IPS-20b (cell line): Measurements from ENCODE around the gene VGF.

Experiments used
- H3K27ac ChIP-seq: one replicate; pipeline ENCODE4 v1.5.1; 2013; ENCODE audit warnings: low read length
- H3K27me3 ChIP-seq: 2 replicates; pipeline ENCODE4 v1.6.1; 2013; ENCODE audit warnings: mild to moderate bottlenecking, low read length, inconsistent platforms; ENCODE audit not compliant: insufficient read depth
- H3K36me3 ChIP-seq: 2 replicates; pipeline ENCODE4 v1.6.1; 2013; ENCODE audit warnings: low read depth, mild to moderate bottlenecking, inconsistent platforms, low read length, moderate library complexity; ENCODE audit not compliant: insufficient read depth
- H3K4me1 ChIP-seq: 2 replicates; pipeline ENCODE4 v1.6.1; 2013; ENCODE audit warnings: mild to moderate bottlenecking, control low read depth, inconsistent platforms, low read length, moderate library complexity; ENCODE audit not compliant: insufficient read depth
- H3K4me3 ChIP-seq: 2 replicates; pipeline ENCODE4 v1.5.1; 2013; ENCODE audit warnings: mild to moderate bottlenecking, low read length, inconsistent platforms
- H3K9ac ChIP-seq: 2 replicates; pipeline ENCODE4 v1.6.1; 2013; ENCODE audit warnings: low read depth, mild to moderate bottlenecking, inconsistent platforms, low read length, moderate library complexity
- H3K9me3 ChIP-seq: 2 replicates; pipeline ENCODE4 v1.6.1; 2013; ENCODE audit warnings: mild to moderate bottlenecking, low read depth, low read length, inconsistent platforms; ENCODE audit not compliant: insufficient read depth

Gene VGF

DNA sequence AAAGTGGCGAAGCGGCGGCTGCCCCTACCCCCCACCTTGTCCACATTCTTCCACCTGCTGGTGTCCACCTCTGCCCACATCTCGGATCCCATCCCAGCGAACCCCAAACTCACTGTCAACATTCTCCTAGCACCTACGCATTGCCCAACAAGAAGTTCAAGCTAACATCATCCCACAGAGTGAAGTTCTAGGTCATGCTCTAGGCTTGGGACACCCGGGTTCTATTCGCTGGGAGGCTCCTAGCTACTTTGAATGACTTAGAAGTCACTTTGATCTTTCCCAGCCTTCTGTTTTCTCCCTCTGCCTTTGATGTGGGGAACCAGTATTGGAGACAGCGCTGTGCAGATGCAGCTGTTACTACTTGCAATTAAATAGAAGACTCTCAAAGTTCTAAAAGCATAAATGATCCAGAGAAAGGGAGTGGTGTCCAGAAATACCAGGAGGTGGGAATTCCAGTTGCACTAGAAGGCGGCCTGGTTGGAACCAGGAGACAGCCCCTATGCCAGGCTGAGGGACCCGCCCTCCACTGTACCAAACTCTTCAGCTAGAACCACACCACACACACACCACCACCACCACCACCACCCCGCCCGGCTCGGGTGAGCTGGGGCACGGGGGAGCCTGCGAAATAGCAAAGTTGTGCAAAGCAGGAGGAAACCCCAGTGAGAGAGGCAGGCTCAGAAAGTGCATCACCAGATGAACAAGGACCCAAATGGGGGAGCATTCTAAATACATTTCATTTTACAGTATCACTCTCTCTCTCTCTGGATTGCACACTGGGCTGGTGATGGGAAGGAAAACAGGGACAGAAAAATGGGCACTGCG is 5.5 kb upstream of the VGF start:
- Histone ChIP-seq H3K9me3 (no peaks in the 10 kb centered on the region), H3K4me3 (peak overlapping the region; percentile 75; the same call in 1 of the 2 replicates), H3K9ac (no peak overlapping the region), H3K27ac (no peak overlapping the region), H3K27me3 (peaks cover 100% of the 10 kb centered on the region), H3K4me1 (peaks cover 29% of the 10 kb centered on the region), H3K36me3 (no peaks in the 10 kb centered on the region)

DNA sequence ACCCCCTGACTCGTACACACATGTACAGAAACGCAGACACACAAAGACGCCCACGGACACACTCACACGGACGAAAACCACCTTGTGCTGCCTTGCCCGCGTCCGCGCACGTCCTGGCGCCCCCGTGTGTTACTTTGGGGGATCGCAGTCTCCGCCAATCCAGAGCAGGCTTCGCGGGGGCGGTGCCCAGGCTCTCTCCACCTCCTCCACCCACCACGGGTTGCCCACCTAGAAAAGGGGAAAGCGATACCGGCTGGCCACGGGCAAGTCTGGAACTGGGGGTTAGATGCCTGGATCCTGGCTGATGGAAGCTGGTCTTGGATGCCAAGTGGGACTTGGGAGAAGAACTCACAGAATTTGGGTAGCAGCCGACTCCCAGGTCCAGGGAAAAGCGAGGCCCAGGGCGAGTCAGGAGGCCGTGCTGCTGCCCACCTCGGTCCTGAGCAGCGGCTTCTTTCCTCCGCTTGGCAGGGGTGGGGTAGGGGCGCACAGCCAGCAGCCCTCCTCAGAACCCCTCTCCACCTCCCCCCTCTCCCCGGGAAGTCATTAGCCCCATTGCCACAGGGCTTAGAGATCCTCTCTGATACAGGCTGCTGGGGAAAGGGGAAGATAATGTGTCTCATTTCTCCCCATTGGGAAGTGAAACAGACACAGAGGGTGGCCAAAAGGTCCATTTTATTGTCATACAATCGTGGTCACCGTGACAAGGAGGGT is 4.6 kb upstream of the VGF start:
- Histone ChIP-seq H3K4me1 (peaks cover 30% of the 10 kb centered on the region), H3K9ac (no peak overlapping the region), H3K9me3 (no peaks in the 10 kb centered on the region), H3K27me3 (peaks cover 99% of the 10 kb centered on the region), H3K4me3 (peak overlapping the region; percentile 75), H3K27ac (no peak overlapping the region), H3K36me3 (no peaks in the 10 kb centered on the region)

DNA sequence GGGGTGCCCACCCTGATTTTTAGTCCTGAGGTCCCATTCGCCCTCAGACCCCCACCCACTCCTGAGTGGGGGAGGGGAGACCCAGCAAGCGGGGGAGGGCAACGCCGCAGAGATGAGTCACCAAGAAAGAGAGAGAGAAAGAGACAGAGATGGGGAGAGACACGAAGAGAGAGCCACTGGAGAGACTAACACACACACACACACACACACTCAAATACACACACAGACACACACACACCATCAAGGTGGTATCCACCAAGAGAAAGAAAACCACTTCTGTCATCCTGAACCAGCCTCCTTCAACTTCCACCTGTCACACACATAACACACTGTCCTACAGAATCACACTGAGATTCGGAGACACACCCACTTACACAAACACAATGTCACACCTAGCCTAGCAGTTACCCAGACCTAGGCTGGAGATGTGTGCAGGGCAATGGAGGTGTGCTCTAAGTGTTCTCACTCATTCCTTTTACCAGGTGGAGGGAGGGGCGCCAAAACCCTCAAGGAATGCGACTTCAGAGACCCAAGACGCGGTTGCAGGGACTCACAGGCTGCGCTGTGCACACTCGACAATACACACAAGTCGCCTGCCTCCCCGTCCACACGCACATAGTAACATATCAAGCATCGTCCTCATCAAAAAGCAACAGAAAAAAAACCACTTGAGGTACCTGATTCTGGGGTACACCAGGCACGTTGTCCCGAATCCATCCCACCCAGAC is 3.9 kb upstream of the VGF start:
- H3K9me3 ChIP-seq, result no peaks in the 10 kb centered on the region
- peak overlapping the region; percentile 75 for H3K4me3 ChIP-seq
- no peaks in the 10 kb centered on the region for H3K36me3 ChIP-seq
- H3K27me3 ChIP-seq, result peaks cover 99% of the 10 kb centered on the region
- H3K4me1 ChIP-seq, result peaks cover 31% of the 10 kb centered on the region
- no peak overlapping the region for H3K9ac ChIP-seq
- no peak overlapping the region for H3K27ac ChIP-seq

DNA sequence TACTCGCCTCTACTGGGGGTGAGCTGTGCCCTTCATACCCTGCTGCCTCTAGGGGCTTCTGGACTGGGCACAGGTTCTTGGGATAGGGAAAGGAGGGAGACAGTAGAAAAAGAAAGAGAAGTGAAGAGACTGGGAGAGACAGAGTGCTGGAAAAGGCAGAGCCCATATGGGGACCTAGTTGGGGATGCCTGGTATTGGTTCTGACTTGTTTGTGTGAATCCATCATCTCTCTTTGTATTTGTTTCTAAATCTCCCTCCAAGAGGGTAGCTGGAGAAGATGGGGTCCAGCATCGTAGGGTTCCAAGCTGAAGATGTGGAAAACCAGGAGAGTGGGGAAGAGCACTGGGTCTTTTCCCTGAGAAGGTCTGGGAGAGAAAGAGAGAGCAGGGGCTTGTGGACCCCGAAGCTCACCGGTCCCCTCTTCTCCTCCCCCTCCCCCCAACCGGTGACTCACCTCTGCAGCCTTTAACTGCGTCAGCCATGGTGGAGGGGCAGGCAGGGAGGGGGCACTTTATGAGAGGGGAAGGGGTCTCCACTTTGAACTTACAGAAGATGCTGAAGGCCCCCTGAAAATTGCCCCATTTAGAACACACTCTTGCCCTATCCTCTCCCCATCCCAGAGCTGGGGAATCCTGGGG is 3.2 kb upstream of the VGF start:
- no peak overlapping the region for H3K9ac ChIP-seq
- H3K4me3 ChIP-seq, result peak overlapping the region; percentile 75; the same call in 1 of the 2 replicates
- no peaks in the 10 kb centered on the region for H3K36me3 ChIP-seq
- no peaks in the 10 kb centered on the region for H3K9me3 ChIP-seq
- peaks cover 99% of the 10 kb centered on the region for H3K27me3 ChIP-seq
- H3K27ac ChIP-seq, result no peak overlapping the region
- H3K4me1 ChIP-seq, result peaks cover 31% of the 10 kb centered on the region

DNA sequence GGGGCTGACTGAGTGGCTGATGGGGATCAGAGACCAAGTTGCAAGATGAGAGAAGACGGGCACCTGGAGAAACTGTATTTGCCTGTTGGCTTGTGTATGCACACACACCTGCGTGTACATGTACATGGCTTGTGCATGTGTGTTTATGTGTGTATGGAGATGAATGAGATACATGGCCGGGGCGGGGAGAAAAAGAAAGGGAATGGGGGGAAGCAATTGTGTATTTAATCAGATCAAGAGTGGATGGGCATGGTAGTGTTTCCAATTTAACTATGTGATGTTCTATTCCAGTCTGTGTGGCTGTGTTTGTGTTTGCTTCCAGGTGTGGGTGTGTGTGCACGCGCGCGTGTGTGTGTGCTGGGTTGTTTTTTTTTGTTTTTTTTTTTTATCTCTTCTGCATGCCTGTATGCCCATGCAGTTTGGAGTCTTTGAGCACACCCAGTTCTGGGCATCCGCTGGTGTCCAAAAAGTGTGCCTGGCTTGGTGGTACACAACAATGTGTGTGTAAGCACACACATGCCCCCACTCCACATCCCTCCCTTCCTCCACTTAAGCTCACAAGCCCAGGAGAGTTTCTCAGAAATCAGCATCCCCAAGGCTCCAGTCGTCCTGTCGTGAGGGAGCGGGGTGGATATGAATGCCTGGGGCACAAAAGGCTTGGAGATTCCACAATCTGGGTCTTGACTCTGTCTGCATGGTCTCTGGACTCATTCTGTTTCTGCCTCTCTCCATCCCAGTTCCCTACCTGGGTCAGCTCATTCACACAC is 2.5 kb upstream of the VGF start:
- no peak overlapping the region for H3K27ac ChIP-seq
- H3K4me3 ChIP-seq, result peak overlapping the region; percentile 75; the same call in 1 of the 2 replicates
- H3K36me3 ChIP-seq, result no peaks in the 10 kb centered on the region
- peaks cover 95% of the 10 kb centered on the region for H3K27me3 ChIP-seq
- H3K9me3 ChIP-seq, result no peaks in the 10 kb centered on the region
- H3K4me1 ChIP-seq, result peaks cover 31% of the 10 kb centered on the region
- no peak overlapping the region for H3K9ac ChIP-seq

DNA sequence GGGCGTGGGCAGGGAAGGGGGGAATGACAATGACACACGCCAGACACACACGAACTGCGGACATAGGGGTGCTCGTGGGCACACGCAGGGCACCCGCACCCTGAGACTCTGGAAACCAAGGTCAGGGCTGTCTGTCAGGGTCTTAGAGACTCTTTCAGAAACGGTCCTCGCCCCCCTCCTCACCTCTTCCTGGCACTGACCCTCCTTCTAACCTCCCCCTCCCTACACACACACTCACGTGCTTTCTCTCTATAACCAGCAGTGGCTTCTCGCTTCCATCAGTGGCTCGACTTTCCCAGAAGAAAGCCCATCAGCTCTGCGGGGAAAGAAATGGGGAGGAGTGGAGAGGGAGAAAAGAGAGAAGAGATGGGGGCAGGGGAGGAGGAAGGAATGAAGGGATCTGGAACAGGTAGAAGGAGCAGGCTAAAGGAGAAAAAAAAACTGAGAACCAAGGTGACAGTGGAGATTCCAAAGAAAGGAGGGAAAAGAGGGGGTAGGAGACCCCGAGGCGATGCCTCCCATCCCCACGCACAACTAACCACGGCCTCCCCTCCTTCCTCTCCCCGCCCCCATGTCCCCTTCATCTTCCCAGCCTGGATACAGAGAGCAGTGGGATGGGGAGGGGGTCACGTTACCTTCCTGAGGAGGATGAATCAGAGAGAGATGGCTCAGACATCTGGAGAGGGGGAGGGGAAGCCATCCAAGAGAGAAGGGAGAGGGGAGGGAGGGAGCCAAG is 1.7 kb upstream of the VGF start:
- Histone ChIP-seq H3K9ac (no peak overlapping the region; the same call in 1 of the 2 replicates), H3K36me3 (no peaks in the 10 kb centered on the region), H3K4me3 (peak overlapping the region; percentile 75), H3K9me3 (no peaks in the 10 kb centered on the region), H3K27ac (no peak overlapping the region), H3K27me3 (peaks cover 94% of the 10 kb centered on the region), H3K4me1 (peaks cover 34% of the 10 kb centered on the region)

DNA sequence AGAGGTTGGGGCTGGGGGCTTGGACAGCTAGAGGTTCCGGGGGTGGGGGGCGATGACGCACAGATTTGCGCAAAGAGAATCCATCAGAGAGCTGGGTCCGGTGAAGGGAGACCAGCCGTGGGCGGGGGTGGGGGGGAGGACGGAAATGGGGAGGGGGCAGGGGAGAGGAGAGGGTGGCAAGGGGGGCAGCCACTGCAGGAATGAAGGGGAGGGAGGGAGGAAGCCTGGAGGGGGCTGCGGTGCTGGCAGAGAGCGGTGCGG is 1.2 kb upstream of the VGF start:
- Histone ChIP-seq H3K27me3 (peaks cover 92% of the 10 kb centered on the region), H3K9ac (no peak overlapping the region; the same call in 1 of the 2 replicates), H3K36me3 (no peaks in the 10 kb centered on the region), H3K9me3 (no peaks in the 10 kb centered on the region), H3K4me1 (peaks cover 35% of the 10 kb centered on the region), H3K27ac (no peak overlapping the region), H3K4me3 (peak overlapping the region; percentile 75; the same call in 1 of the 2 replicates)

DNA sequence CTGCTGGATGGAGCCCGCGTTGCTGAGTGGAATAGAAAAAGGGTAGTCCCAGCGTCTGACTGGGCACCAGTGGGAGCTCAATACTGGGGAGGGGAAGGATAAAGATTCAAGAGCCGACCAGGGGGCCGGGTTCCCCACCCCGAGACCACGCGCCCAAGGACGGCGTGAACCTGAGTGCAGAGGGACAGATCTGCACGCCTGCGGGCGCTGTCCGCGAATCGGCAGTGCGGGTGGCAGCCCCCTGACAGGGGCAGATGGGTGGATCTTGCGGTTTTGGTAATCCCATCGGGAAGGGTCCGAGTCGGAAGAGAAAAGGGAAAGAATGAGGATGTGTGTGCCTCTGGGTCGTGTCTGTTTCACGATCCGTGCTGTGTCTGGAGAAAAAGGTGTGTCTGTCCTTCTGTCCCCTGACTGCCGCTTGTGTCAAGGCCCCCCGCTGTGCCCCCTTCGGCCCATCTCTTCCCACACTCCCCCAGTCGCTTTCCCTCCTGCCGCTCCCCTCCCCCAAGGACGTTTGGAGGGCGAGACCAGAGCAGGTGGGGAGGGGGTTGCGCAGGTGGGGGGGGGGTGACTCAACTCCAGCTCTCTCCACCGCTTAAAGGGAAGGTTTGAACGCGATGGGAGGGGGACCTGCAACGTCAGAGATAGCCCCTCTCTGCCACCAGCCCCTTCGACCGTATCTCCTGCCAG is 734 bp upstream of the VGF start:
- Histone ChIP-seq H3K27me3 (peaks cover 87% of the 10 kb centered on the region), H3K4me1 (peaks cover 37% of the 10 kb centered on the region), H3K9me3 (no peaks in the 10 kb centered on the region), H3K36me3 (no peaks in the 10 kb centered on the region), H3K4me3 (peak overlapping the region; percentile 75), H3K27ac (no peak overlapping the region), H3K9ac (no peak overlapping the region)

DNA sequence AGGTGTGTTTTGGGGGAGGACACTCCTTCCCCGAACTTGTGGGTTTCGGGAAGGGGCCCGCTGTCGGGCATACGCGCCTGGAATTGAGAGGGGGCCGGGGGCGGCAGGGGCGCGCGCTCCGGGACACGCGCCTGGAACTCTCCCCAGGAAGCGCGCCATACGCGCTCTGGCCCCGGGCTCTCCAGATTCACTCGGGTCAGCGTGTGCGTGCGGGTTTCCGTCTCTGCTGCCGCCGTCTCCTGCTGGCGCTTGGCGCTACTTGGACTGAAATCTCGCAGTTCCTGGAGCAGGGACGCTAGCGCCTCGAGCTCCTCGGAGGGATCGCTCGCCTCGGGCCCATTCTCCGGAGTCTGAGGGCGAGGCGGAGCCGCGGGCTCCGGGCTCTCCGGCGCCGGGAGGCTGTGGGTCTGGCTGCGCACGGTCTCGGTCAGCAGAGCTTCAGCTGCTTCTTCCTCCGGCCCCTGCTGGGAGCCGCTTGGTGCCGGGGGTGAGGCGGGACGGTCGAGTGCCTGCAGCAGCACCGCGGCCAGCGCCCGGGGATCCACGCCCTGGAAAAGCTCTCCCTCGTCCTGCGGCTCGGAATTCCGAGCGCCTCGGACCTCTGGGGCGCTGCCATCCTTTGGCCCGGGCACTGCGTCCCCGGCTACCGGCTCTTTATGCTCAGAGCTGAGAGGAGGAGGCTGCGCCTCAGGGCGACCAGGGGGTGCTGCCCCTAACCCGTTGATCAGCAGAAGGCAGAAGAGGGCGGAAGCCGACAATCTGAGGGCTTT is 1.1 kb downstream of the VGF start:
- Histone ChIP-seq H3K27ac (no peak overlapping the region), H3K9me3 (no peaks in the 10 kb centered on the region), H3K4me1 (peaks cover 30% of the 10 kb centered on the region), H3K36me3 (0 out of 2 replicates have a peak, but pooled peaks cover under 1% of the 10 kb centered on the region), H3K9ac (peak overlapping the region; percentile 41; the same call in 1 of the 2 replicates), H3K4me3 (peak overlapping the region; percentile 69), H3K27me3 (peaks cover 68% of the 10 kb centered on the region)
